ENCODE data around the gene TUSC1. TPM values are rescaled to one million over a fixed set of nuclear protein-coding genes. Genes with fewer than 3 reads are reported as not detected.

TUSC1 gene
- total RNA-seq, 4 donors from 2014 or later: 9.9 to 12.1 (median 11.9) TPM

DNA sequence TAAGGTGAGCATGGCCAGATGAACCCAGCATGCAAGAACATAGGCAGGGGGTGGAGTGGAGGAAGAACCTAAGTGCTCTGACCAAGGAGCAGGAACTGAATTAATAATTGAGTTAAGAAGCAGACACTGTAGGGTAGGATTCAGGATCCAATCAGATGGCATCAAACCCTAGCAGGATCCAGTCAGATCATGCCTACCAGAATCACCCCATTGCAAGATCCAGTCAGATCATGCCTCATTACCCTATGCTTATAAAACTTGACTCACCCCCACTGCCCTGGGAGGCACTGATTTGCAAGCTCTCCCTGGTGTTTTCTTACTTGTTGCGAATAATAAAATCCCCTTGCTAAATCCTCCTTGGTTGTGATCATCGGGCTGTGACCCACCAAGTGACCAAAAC is 19.7 kb downstream of the TUSC1 start:
- TF ChIP-seq, protein P1, sequence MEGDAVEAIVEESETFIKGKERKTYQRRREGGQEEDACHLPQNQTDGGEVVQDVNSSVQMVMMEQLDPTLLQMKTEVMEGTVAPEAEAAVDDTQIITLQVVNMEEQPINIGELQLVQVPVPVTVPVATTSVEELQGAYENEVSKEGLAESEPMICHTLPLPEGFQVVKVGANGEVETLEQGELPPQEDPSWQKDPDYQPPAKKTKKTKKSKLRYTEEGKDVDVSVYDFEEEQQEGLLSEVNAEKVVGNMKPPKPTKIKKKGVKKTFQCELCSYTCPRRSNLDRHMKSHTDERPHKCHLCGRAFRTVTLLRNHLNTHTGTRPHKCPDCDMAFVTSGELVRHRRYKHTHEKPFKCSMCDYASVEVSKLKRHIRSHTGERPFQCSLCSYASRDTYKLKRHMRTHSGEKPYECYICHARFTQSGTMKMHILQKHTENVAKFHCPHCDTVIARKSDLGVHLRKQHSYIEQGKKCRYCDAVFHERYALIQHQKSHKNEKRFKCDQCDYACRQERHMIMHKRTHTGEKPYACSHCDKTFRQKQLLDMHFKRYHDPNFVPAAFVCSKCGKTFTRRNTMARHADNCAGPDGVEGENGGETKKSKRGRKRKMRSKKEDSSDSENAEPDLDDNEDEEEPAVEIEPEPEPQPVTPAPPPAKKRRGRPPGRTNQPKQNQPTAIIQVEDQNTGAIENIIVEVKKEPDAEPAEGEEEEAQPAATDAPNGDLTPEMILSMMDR (IDR thresholded peaks at IDR 0.05; ENCODE audit: low read depth): no peak

DNA sequence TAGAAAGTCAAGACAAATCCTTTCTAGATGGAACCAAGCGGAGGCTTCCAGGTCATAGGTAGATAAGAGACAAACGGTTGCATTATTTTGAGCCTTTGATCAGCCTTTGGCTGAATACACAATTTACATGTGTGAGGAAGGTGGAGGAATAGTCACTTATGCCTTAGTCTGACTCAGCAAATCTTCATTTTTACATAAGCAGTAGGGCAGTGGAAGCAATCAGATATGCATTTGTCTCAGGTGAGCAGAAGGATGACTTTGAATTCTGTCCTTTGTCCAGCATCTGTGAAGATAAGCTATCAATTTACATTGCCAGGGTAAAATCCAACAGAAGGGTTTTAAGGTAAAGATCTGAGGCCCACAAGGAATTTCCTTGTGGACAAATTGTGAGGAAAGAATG is 23.8 kb downstream of the TUSC1 start:
- TF ChIP-seq, protein P1 (IDR thresholded peaks at IDR 0.05; ENCODE audit: low read depth): no peak

DNA sequence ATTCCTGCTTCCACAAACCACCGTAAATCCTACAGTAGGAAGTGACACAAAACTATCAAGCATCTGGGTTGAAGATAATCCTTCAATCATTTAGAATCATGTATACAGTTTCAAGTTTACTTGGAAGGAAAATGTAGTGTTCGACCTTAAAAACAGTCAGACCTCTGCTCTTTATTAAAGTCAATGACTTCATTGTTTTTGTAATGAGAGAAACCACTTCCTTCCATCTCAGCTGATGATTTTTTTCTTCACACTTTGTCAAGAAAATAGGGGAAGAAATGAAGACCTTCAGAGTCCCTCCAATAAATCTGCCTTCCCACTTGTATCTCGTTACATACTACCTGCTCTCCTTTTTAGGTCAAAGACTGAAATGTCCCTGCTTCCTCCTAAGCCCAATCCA is 30.1 kb downstream of the TUSC1 start:
- TF ChIP-seq, protein P1 (IDR thresholded peaks at IDR 0.05; ENCODE audit: low read depth): no peak

DNA sequence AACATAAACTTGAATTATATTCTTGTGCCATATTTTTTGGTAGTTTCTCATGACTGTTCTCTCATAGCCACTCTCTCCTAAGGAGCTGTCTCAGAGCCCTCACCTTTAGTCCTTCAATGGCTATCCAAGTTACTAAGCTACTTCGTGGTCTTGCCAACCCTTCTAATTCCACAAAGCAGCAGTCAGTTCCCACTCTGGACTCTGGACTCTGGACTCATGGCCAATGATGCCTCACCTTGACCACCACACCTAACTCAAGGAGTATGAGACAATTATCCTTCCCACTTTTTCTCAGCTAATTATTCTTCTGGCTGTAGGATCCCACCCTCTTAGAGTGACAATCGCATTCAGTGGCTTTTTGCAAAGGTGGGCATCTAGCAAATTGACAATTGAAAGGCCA is 42.2 kb downstream of the TUSC1 start:
- TF ChIP-seq, protein P1 (IDR thresholded peaks at IDR 0.05; ENCODE audit: low read depth): no peak

DNA sequence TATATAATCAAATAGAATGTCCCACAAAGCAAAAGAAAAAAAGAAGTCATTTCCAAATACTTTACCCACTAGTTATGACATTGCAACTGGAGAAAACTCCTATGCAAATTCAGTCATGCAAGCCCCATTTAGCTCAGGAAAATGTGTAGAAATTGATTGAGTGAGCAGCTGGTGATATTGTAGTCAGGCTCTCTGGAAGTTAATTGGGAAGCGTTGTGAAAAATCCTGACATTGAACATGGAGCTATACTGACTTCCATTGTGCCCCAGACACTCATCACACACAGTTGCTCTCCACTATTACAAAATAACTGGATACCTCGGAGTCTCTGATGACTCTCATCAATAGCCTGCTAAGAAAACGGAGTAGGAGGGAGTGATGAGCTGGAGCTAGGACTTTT is 49.0 kb downstream of the TUSC1 start:
- TF ChIP-seq, protein P1 (IDR thresholded peaks at IDR 0.05; ENCODE audit: low read depth): no peak

Data from subcutaneous adipose tissue (tissue), 4 donors.